Uterus (tissue), 4 donors: ENCODE data around the gene PIEZO2. TPM values are rescaled to one million over a fixed set of nuclear protein-coding genes. Genes with fewer than 3 reads are reported as not detected.

ENCODE experiments used
- DNase-seq, 2 donors: peaks; one replicate each; pipeline ENCODE4 v3.0.0-alpha.2; 2019 to 2020
- H3K27ac ChIP-seq, 2 donors: fragments of 200-600 bp; sonication (generic); 1 replicate in 1 of 2; 2 replicates in 1 of 2; pipeline ENCODE4 v1.5.1; 2016 to 2018
- H3K27me3 ChIP-seq, 2 donors: fragments of 200-600 bp; sonication (generic); one replicate each; pipeline ENCODE4 v1.5.1; 2018 to 2019; ENCODE audit warnings: control low read depth in 1 of 2
- H3K36me3 ChIP-seq, 2 donors: fragments of 200-600 bp; sonication (generic); one replicate each; pipeline ENCODE4 v1.5.1; 2019; ENCODE audit warnings: control low read depth in 1 of 2
- H3K4me1 ChIP-seq, 2 donors: fragments of 200-600 bp; sonication (generic); one replicate each; pipeline ENCODE4 v1.5.1; 2018 to 2019; ENCODE audit warnings: control low read depth in 1 of 2
- H3K4me3 ChIP-seq, 2 donors: fragments of 200-600 bp; sonication (generic); 1 replicate in 1 of 2; 2 replicates in 1 of 2; pipeline ENCODE4 v1.5.1; 2018 to 2019; ENCODE audit warnings: mild to moderate bottlenecking in 1 of 2
- H3K9me3 ChIP-seq, 2 donors: fragments of 200-600 bp; sonication (generic); one replicate each; pipeline ENCODE4 v1.5.1; 2019; ENCODE audit warnings: control low read depth in 1 of 2
- POLR2A ChIP-seq, 2 donors: fragments of 450-650 bp; IDR thresholded peaks; one replicate each; pipeline ENCODE4 v1.6.1; 2016; ENCODE audit warnings: antibody characterized with exemption in 2 of 2, mild to moderate bottlenecking in 1 of 2, moderate library complexity in 1 of 2
- intact Hi-C: fragments of 100-400 bp; cut with DNase I; formaldehyde crosslinking; loops from one replicate; pipeline ENCODE4 v1.15.1; 2023; ENCODE audit warnings: low total_unique reads
- total RNA-seq, 4 donors: library from RNA; depleted of rRNA in 3 of 4; stranded (reverse); fragments of >200 nt in 3 of 4; gene quantifications; one replicate each; pipeline versions ENCODE4 v1.1.0 to v1.2.4, GENCODE V29; 2014 to 2023
- TF ChIP-seq, protein P1 (sequence below), 4 experiments: fragments of 200-600 bp in 2 of 4; fragments of 450-650 bp in 2 of 4; sonication (generic) in 2 of 4; IDR thresholded peaks; one replicate each; pipeline ENCODE4 v1.5.1; 2016 to 2019; ENCODE audit warnings: antibody characterized with exemption in 4 of 4, mild to moderate bottlenecking in 2 of 4, moderate library complexity in 1 of 4
- donor health status: DM: yes; HTN: yes; CAD: no.

Gene PIEZO2
- total RNA-seq, 4 donors from 2014 or later: 1.8 to 42.8 (median 5.6) TPM

DNA sequence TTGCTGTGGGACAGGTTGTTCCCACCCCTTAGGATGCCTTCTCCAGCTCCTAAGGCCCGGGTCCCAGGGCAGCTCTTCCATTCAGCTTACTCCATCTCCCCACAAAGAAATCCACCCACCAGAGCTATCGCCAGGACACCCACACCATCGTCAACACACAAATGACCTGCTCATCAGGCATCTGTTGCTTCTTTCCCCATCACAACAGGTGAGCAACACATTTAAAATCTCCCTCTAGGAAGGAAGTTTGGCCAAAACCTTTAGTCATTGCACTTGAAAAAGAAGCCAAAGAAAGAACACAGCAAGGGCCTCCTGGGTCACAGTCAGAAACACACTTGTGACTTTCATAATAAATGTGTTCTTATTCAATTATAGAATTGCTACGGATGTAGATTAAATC is 289.0 kb downstream of the PIEZO2 start:
- Histone ChIP-seq H3K36me3 (no peaks in the 10 kb centered on the region), H3K27me3 (no peaks in the 10 kb centered on the region), H3K9me3 (no peaks in the 10 kb centered on the region), H3K4me1 (no peaks in the 10 kb centered on the region), H3K4me3 (no peak overlapping the region), H3K27ac (no peak overlapping the region)
- no peak for DNase-seq
- TF ChIP-seq, protein P1, sequence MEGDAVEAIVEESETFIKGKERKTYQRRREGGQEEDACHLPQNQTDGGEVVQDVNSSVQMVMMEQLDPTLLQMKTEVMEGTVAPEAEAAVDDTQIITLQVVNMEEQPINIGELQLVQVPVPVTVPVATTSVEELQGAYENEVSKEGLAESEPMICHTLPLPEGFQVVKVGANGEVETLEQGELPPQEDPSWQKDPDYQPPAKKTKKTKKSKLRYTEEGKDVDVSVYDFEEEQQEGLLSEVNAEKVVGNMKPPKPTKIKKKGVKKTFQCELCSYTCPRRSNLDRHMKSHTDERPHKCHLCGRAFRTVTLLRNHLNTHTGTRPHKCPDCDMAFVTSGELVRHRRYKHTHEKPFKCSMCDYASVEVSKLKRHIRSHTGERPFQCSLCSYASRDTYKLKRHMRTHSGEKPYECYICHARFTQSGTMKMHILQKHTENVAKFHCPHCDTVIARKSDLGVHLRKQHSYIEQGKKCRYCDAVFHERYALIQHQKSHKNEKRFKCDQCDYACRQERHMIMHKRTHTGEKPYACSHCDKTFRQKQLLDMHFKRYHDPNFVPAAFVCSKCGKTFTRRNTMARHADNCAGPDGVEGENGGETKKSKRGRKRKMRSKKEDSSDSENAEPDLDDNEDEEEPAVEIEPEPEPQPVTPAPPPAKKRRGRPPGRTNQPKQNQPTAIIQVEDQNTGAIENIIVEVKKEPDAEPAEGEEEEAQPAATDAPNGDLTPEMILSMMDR (IDR thresholded peaks at IDR 0.05): no peak
- no peak for TF ChIP-seq POLR2A (IDR thresholded peaks at IDR 0.05)
- intact Hi-C loops: no loop called here

DNA sequence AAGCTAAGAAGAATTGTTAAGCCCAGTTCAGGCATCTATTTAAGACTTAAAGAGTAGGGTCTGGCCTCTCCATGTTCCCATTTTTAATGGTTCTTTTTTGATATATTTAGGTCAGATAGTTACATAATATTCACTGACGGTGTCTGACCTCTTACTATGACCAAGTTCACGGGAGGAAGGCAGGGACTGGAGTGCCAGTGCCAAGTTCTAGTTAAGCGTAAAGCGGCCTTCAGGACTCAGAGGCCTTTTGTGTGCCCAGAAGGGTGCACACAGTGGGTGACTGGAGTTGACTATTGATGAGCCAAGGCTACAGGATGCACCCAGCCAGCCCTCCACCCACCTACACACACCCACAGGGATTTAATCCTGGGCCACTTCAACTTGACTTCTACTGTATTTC is 290.9 kb downstream of the PIEZO2 start:
- Histone ChIP-seq H3K4me3 (no peak overlapping the region), H3K36me3 (no peaks in the 10 kb centered on the region), H3K4me1 (no peaks in the 10 kb centered on the region), H3K27me3 (no peaks in the 10 kb centered on the region), H3K27ac (no peak overlapping the region), H3K9me3 (no peaks in the 10 kb centered on the region)
- intact Hi-C loops: no loop called here
- no peak for TF ChIP-seq POLR2A (IDR thresholded peaks at IDR 0.05)
- TF ChIP-seq, protein P1 (IDR thresholded peaks at IDR 0.05): no peak
- no peak for DNase-seq

DNA sequence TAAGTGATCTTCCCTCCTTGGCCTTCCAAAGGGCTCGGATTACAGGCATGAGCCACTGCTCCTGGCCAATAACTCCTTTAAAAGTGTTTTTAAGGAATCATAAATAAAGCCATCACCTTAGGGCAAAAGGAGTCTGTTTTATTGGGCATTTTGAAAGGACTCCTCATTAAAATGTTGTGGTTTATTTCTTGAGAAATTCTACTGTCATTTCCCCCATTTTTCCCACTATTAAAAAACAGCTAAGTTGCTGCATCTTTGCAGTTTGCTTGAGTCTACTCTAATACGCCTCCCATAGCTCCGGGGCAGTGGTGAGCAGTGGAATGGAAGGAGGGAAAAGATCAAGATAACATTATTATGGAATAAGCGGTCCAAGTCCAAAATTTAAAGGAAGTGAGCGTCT is 293.2 kb downstream of the PIEZO2 start:
- no peak for TF ChIP-seq POLR2A (IDR thresholded peaks at IDR 0.05)
- TF ChIP-seq, protein P1 (IDR thresholded peaks at IDR 0.05): no peak
- H3K27ac ChIP-seq: no peak overlapping the region
- intact Hi-C loops: no loop called here
- DNase-seq: no peak
- H3K27me3 ChIP-seq: no peaks in the 10 kb centered on the region
- no peaks in the 10 kb centered on the region for H3K4me1 ChIP-seq
- no peaks in the 10 kb centered on the region for H3K9me3 ChIP-seq
- no peaks in the 10 kb centered on the region for H3K36me3 ChIP-seq
- H3K4me3 ChIP-seq: no peak overlapping the region

DNA sequence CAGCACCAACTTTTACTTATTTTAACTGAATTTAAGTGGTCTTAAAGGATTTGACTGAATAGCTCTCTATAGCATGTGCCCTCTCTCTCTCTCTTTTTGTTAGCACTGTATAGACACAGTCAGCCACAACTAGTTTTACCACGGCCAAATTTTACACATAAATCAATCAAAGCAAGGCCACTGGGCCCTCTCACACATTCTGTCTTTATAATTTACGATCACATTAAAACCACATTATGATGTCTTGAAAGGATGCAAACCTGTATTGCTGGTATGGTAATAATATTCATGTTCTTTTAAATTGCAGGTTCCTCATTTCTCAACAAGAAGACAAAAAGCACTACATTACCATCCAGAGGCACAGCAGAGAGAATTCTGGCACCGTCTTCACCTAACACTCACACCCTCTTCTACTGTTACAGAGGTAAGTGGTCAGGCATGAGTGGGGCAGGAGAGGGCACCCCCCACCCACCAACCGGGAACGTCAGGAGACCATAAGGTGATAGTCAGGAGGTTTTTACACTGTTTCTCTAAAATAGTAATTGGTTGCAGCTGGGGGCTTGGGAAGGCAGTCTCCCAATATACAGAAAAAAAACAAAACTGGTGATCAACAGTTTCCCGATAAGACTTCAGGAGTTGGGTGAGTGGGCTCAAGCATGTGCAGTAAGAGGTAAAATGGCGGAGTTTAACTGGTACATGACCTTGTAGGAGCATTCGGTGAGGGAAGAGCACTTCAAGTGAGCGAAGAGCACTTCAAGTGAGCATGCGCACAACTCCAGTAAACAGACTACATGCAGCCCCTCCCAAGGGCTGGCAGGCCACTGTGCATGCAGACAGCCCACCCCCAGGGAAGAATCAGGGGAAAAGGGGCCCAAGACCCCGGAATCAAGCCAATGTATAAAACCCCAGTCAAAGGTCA is 296.7 kb downstream of the PIEZO2 start:
- Histone ChIP-seq H3K4me3 (no peak overlapping the region), H3K9me3 (no peaks in the 10 kb centered on the region), H3K27ac (no peak overlapping the region), H3K27me3 (no peaks in the 10 kb centered on the region), H3K4me1 (no peaks in the 10 kb centered on the region), H3K36me3 (no peaks in the 10 kb centered on the region)
- DNase-seq: no peak
- intact Hi-C loops: no loop called here
- TF ChIP-seq, protein P1 (IDR thresholded peaks at IDR 0.05): no peak
- no peak for TF ChIP-seq POLR2A (IDR thresholded peaks at IDR 0.05)

DNA sequence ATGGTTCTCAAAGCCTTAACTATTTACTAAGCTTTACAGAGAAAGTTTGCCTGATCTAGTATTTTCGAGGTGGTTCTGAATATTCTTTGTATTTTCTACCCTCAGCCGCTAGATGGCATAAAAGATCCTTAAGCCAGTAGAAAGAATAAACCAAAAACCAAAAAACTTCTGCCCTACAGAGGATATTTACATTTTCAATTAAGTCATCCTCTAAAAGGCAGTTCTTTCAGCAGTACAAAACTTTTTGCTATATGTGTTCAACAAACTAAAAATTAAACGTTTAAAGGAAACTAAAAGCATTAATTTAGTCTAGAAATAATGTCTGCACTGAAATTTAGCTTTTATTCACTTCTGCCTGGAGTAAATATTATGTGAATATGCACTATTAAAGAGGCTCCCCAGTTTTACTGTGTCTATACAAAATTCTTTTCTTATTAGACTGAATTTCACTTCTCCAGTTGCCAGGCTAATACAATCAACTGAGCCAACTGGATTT is 297.5 kb downstream of the PIEZO2 start:
- Histone ChIP-seq H3K27ac (no peak overlapping the region), H3K27me3 (no peaks in the 10 kb centered on the region), H3K9me3 (no peaks in the 10 kb centered on the region), H3K4me3 (no peak overlapping the region), H3K36me3 (no peaks in the 10 kb centered on the region), H3K4me1 (no peaks in the 10 kb centered on the region)
- intact Hi-C loops: no loop called here
- no peak for DNase-seq
- TF ChIP-seq POLR2A (IDR thresholded peaks at IDR 0.05): no peak
- TF ChIP-seq, protein P1 (IDR thresholded peaks at IDR 0.05): peak; percentile 56 to 84 (median 66)
